ENCODE results near the gene COX6B1.
A peak's percentile ranks its signal among the peaks of the same experiment; 100 is the strongest.
"Not testable (repeated sequence)": the region's sequence is repeated elsewhere in the genome, so short reads cannot be mapped to it uniquely, and the experiment has no call there.

The COX6B1 gene

GRCh38 chr19:35636651-35637050 lies 11.5 kb upstream of the COX6B1 start:
- DNase-seq = no peak

GRCh38 chr19:35637165-35637564 lies 11.0 kb upstream of the COX6B1 start:
- no peak for DNase-seq

GRCh38 chr19:35639321-35639639 lies 8.8 kb upstream of the COX6B1 start:
- DNase-seq = no peak

GRCh38 chr19:35639863-35640262 lies 8.3 kb upstream of the COX6B1 start:
- no peak for DNase-seq

DNA sequence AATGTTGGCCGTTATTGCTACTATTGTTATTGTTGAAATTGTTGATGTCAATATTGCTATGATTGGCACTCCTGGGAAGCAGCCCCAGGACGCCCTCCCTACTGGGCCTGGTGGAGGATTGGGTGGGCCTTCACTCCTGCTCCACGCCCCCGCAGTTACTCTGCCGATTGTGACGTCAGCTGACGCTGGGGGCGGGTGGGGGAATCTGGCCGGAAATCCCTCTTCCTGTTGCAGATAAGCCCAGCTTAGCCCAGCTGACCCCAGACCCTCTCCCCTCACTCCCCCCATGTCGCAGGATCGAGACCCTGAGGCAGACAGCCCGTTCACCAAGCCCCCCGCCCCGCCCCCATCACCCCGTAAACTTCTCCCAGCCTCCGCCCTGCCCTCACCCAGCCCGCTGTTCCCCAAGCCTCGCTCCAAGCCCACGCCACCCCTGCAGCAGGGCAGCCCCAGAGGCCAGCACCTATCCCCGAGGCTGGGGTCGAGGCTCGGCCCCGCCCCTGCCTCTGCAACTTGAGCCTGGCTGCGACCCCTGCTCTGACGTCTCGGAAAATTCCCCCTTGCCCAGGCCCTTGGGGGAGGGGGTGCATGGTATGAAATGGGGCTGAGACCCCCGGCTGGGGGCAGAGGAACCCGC lies 6.5 kb upstream of the COX6B1 start, which contains the start of gene ETV2:
Gene ETV2 (plus strand): TSS at position 231 of the 637 bp plus-strand sequence. CDS start 716 bp downstream, outside the sequence.
- no peak for DNase-seq

GRCh38 chr19:35642312-35642711 lies 5.8 kb upstream of the COX6B1 start:
- no peak for DNase-seq

GRCh38 chr19:35642798-35643254 lies 5.3 kb upstream of the COX6B1 start:
- DNase-seq = no peak

DNA sequence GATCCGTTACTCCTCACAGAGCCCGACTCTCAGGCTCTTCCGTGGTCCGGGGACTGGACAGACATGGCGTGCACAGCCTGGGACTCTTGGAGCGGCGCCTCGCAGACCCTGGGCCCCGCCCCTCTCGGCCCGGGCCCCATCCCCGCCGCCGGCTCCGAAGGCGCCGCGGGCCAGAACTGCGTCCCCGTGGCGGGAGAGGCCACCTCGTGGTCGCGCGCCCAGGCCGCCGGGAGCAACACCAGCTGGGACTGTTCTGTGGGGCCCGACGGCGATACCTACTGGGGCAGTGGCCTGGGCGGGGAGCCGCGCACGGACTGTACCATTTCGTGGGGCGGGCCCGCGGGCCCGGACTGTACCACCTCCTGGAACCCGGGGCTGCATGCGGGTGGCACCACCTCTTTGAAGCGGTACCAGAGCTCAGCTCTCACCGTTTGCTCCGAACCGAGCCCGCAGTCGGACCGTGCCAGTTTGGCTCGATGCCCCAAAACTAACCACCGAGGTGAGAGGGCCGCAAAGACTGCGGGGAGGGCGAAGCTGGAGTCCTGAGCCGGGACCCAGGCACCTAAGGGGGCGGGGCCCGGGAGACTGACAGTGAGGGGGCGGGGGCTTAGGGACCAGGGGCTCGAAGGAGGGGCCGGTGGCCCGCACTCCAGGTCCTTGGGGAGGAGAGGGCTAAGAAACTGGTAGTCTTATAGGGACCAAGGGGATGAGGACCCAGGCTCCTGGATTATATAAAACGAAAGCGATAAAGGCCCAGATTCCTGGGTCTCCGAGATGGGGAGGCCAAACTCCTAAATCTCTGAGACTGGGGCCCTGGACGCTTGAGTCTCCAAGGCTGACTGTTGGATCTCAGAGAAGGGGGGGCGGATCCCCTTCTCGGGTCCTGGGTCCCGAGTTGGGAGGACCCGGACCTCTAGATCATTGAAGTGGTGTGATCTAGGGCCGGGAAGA lies 4.6 kb upstream of the COX6B1 start:
- DNase-seq = peak; percentile 48

- peak; percentile 73 for DNase-seq
These were observed 3.7 kb upstream of the COX6B1 start for GRCh38 chr19:35644206-35644986.

- no peak for DNase-seq
These were observed 3.0 kb upstream of the COX6B1 start for GRCh38 chr19:35644987-35645679.

DNA sequence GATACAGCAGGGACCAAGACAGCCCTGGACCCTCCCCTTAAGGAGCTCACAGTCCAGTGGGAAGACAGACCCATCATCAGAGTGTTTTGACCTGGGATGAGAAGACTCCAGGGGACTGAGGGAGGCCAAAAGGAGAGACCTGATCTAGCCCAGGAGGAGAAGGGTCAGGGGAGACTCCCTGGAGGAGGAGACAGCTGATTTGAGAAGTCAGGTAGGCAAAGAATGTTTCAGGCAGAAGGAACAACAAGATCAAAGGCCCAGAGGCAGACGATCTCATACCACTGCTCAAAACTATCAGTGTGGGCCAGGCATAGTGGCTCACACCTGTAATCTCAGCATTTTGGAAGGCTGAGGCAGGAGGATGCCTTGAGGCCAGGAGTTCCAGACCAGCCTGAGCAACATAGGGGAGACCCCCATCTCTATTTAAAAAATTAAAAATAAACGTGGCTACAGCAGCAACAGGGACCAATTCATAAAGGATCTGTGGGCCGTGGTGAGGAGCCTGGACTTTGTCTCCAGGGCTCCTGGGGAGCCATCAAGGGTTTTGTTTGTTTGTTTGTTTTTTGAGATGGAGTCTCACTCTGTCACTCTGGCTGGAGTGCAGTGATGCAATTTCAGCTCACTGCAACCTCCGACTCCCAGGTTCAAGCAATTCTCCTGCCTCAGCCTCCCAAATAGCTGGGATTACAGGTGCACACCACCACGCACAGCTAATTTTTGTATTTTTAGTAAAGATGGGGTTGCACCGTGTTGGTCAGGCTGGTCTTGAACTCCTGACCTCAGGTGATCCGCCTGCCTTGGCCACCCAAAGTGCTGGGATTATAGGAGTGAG lies 2.2 kb upstream of the COX6B1 start:
- DNase-seq = no peak

- no peak for DNase-seq
These were observed 2.5 kb downstream of the COX6B1 start for GRCh38 chr19:35650581-35650980.

DNA sequence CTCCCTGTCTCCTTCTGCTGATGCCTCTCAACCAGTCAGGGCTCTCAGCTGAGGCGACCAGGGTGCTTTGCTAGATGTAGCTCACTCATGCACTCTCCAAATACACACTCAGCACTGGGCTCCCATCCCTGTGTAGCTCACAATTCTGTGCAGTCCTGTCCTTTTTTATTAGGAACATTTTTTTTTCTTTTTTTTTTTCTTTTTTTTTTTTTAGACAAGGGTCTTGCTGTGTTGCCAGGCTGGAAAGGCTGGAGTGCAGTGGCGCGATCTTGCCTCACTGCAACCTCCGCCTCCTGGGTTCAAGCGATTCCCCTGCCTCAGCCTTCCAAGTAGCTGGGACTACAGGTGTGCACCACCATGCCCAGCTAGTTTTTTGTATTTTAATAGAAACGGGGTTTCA lies 6.7 kb downstream of the COX6B1 start:
- not testable (repeated sequence) for DNase-seq

DNA sequence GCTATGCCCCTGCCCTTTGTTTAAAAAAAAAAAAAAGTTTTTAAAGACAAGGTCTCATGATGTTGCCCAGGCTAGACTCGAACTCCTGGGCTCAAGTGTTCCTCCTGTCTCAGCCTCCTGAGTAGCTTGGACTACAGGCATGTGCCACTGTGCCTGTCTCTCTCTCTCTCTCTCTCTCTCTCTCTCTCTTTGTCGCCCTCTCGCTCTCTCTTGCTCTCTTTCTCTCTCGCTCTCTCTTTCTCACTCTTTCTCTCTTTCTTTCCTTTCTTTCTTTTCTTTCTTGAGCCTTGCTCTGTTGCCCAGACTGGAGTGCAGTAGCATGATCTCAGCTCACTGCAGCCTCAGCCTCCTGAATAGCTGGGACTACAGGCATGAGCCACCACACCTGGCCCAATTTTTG lies 7.5 kb downstream of the COX6B1 start:
- DNase-seq = no peak

DNA sequence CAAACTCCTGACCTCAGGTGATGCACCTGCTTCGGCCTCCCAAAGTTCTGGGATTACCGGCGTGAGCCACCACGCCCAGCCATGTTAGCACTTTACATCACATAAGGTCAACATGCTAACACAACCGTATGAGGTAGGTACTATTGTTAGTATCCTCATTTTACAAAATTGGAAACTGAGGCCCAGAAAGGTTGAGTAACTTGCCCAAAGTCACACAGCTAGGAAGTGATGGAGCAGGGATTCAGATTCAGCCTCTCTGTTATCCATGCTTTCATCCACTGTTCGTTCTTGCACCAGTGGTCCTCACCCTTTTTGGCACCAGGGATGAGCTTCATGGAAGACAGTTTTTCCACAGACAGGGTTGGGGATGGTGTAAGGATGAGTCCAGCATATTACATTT lies 8.6 kb downstream of the COX6B1 start:
- DNase-seq = no peak

DNA sequence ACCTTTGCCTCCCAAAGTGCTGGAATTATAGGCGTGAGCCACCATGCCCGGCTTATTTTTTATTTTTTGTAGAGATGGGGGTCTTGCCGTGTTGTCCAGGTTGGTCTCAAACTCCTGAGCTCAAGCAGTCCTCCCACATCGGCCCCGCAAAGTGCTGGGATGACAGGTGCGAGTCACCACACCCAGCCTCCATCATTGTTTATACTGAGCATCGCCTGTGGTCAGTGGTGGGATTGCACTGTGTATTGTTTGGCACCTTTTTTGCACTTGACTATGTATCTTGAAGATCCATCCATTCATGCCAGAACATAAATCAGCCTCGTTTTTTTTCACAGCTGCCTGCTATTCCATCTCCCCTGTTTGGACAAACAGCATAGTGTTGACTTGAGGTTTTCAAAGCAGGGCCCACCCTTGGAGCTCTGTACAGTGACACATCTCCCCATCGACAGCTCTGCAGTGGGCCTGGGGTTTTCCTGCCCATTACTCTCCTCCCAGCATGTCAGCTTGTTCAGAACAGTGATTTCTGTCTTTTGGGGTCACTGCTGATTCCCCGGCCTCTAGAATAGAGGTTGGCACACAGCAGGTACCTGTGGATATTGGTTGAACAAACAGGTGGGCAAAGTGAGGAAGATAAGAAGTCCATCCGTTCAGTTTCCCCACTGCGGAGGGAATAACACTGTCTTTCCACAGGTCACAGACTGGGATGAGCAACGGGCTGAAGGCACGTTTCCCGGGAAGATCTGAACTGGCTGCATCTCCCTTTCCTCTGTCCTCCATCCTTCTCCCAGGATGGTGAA lies 10.0 kb downstream of the COX6B1 start:
- no peak for DNase-seq

DNA sequence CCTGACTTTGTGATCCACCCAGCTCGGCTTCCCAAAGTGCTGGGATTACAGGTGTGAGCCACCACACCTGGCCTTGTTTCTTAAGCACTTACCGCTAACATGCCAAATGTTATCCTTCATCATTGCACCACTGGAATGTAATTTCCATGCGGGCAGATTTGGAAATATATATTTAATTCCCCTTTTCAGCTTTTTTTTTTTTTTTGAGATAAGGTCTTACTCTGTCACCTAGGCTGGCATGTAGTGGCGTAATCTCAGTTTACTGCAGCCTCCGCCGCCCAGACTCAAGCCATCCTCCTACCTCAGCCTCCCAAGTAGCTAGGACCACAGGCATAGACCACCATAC lies 13.8 kb downstream of the COX6B1 start:
- DNase-seq = no peak

GRCh38 chr19:35663981-35664380 lies 15.9 kb downstream of the COX6B1 start:
- DNase-seq = no peak

DNA sequence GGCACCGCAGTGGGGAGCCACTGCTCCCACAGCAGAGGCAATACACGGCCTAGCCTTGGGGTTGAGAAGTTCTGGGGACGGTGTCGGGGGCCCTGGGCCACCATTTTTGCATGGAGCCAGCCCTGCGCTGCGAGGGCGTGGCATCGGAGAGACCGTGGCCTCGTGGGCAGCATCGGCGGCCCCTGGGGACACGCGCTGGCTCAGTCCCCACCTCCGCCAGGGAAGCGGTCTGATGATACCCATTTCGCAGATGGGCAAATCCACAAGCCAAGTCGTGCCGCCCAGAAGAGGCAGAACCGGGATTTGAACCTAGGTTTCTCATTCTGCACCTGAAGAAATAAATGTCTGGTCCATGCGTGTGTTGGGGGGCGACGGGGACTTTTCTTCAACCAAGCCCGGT lies 17.0 kb downstream of the COX6B1 start:
- DNase-seq = no peak

DNA sequence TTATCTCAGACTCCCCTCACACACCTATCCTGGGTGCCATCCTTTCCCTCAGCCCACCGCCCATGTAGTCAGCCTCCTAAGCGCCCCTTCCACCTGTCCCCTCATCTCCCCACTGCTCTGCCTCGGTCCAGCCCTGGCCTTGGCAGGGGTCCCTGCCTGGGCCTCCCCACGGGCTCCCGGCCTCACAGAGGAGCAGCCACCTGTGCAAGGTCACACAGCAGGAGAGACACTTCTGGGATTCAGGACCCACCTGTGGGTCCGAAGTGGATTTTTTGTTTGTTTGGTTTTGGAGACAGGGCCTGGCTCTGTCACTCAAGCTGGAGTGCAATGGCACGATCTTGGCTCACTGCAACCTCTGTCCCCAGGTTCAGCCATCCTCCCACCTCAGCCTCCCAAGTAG lies 17.5 kb downstream of the COX6B1 start:
- DNase-seq = no peak

GRCh38 chr19:35666251-35666913 lies 18.3 kb downstream of the COX6B1 start, which contains the start of gene UPK1A:
Gene UPK1A (plus strand): TSS chr19:35666517. CDS start chr19:35666813, 296 bp downstream.
- no peak for DNase-seq

All from GF-D8 (cell line).